Measurements from ENCODE around the gene CC2D1A.

DNA sequence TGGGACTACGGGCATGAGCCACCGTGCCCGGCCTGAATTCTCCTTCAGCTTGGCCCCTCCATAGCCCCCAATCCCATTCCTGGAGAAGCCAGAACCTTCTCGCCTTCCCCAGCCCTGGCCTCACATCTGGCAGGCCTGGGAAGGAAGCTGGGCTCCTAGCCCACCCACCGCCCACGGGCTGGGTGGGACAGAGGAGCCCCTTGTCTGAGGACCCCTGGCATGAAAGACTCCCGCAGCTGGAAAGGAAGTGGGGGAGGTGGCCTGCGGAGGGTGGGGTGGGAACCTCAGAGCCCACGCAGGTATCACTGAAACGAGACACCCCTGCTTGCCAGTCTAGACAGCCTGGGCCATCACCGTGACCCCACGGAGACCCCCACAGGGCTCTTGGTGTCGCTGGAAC, 36.7 kb upstream of the CC2D1A start:
- TF ChIP-seq, protein P1, sequence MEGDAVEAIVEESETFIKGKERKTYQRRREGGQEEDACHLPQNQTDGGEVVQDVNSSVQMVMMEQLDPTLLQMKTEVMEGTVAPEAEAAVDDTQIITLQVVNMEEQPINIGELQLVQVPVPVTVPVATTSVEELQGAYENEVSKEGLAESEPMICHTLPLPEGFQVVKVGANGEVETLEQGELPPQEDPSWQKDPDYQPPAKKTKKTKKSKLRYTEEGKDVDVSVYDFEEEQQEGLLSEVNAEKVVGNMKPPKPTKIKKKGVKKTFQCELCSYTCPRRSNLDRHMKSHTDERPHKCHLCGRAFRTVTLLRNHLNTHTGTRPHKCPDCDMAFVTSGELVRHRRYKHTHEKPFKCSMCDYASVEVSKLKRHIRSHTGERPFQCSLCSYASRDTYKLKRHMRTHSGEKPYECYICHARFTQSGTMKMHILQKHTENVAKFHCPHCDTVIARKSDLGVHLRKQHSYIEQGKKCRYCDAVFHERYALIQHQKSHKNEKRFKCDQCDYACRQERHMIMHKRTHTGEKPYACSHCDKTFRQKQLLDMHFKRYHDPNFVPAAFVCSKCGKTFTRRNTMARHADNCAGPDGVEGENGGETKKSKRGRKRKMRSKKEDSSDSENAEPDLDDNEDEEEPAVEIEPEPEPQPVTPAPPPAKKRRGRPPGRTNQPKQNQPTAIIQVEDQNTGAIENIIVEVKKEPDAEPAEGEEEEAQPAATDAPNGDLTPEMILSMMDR (IDR thresholded peaks at IDR 0.05 in 8 of 11, conservative IDR thresholded peaks at IDR 0.05 in 3 of 11), result no peak
- TF ChIP-seq POLR2A (IDR thresholded peaks at IDR 0.05), result no peak

Measured in spleen (tissue), 7 donors.